Breast epithelium (tissue), 4 donors: Measurements from ENCODE around the gene ROCK2. TPM values are rescaled to one million over a fixed set of nuclear protein-coding genes. Genes with fewer than 3 reads are reported as not detected.

Source experiments
- DNase-seq, 2 donors: peaks; one replicate each; pipeline ENCODE4 v3.0.0-alpha.2; 2019; ENCODE audit warnings: low spot score in 2 of 2
- H3K27ac ChIP-seq, 2 donors: fragments of 200-600 bp; sonication (generic) in 1 of 2; one replicate each; pipeline ENCODE4 v1.5.1; 2016 to 2019; ENCODE audit warnings: mild to moderate bottlenecking in 1 of 2
- H3K27me3 ChIP-seq, 2 donors: fragments of 200-600 bp; sonication (generic) in 1 of 2; one replicate each; pipeline versions ENCODE4 v1.5.1 to v1.6.0; 2017 to 2019; ENCODE audit warnings: control low read depth in 1 of 2, mild to moderate bottlenecking in 1 of 2
- H3K36me3 ChIP-seq: fragments of 200-600 bp; one replicate; pipeline ENCODE4 v1.5.1; 2019
- H3K4me1 ChIP-seq, 2 donors: fragments of 200-600 bp; sonication (generic); one replicate each; pipeline ENCODE4 v1.5.1; 2016 to 2019; ENCODE audit warnings: control low read depth in 1 of 2
- H3K4me3 ChIP-seq, 3 donors: fragments of 200-600 bp; sonication (generic); 1 replicate in 2 of 3; 2 replicates in 1 of 3; pipeline ENCODE4 v1.5.1; 2016 to 2019; ENCODE audit warnings: mild to moderate bottlenecking in 3 of 3, moderate library complexity in 2 of 3
- H3K9me3 ChIP-seq, 2 donors: fragments of 200-600 bp; sonication (generic) in 1 of 2; one replicate each; pipeline ENCODE4 v1.5.1; 2016 to 2019; ENCODE audit warnings: control low read depth in 1 of 2
- POLR2A ChIP-seq: fragments of 450-650 bp; IDR thresholded peaks from one replicate; pipeline ENCODE4 v1.6.1; 2016; ENCODE audit warnings: antibody characterized with exemption, mild to moderate bottlenecking, moderate library complexity
- POLR2AphosphoS5 ChIP-seq, 3 donors: sonication (generic); formaldehyde crosslinking; IDR thresholded peaks; one replicate each; pipeline ENCODE4 v1.6.1; 2017; ENCODE audit warnings: antibody characterized with exemption in 3 of 3
- intact Hi-C: fragments of 100-400 bp; cut with DNase I; formaldehyde crosslinking; loops from one replicate; pipeline ENCODE4 v1.15.1; 2023; ENCODE audit warnings: low total_unique reads
- total RNA-seq, 3 donors: library from RNA; depleted of rRNA; stranded (reverse); fragments of >200 nt; gene quantifications; one replicate each; pipeline ENCODE4 v1.1.0, GENCODE V29; 2016
- TF ChIP-seq, protein P1 (sequence below), 3 donors: fragments of 450-650 bp; IDR thresholded peaks; one replicate each; pipeline ENCODE4 v1.5.1; 2016 to 2017; ENCODE audit warnings: antibody characterized with exemption in 3 of 3, mild to moderate bottlenecking in 3 of 3, moderate library complexity in 3 of 3

ROCK2 gene
- total RNA-seq, 3 donors from 2014 or later = 87.1 to 181 (median 103) TPM

DNA sequence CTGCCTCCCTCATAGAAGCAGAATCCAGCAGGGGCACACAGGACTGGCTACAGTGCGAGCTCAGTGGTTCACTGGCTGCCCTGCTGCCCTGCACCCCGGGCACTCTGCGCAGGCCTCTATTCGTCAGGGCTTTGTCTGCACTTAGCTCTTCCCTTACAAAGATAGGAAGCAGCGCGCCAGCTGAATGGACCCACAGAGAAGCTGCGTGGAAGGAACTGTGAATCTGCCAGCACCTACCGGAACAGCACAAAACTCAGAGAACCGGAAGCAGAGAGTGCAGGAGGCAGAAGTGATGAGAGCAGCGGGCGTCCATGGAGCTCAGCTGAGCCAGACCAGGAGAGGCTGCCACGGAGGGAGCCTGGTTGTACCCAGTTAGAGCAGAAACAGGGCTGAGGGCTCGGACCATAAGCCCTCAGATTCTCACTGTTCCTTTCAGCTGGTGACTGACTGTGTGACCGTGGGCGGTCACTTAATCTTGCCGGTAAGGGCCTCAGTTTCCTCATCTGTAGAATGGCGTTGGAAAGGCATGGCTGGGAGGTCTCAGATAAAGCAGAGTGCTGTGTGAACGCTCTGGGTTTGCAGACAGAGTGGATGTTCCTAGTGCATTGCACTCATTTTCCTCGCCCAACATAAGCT is 212.3 kb downstream of the ROCK2 start:
- Histone ChIP-seq H3K27ac (peak overlapping the region in 1 of 2 donors; percentile 46), H3K4me1 (peaks cover 4 to 8% of the 10 kb centered on the region in 2 donors), H3K36me3 (no peaks in the 10 kb centered on the region), H3K27me3 (no peaks in the 10 kb centered on the region), H3K9me3 (no peaks in the 10 kb centered on the region), H3K4me3 (peak overlapping the region in 2 of 3 donors; percentile 54 to 73)
- DNase-seq = no peak
- TF ChIP-seq, protein P1, sequence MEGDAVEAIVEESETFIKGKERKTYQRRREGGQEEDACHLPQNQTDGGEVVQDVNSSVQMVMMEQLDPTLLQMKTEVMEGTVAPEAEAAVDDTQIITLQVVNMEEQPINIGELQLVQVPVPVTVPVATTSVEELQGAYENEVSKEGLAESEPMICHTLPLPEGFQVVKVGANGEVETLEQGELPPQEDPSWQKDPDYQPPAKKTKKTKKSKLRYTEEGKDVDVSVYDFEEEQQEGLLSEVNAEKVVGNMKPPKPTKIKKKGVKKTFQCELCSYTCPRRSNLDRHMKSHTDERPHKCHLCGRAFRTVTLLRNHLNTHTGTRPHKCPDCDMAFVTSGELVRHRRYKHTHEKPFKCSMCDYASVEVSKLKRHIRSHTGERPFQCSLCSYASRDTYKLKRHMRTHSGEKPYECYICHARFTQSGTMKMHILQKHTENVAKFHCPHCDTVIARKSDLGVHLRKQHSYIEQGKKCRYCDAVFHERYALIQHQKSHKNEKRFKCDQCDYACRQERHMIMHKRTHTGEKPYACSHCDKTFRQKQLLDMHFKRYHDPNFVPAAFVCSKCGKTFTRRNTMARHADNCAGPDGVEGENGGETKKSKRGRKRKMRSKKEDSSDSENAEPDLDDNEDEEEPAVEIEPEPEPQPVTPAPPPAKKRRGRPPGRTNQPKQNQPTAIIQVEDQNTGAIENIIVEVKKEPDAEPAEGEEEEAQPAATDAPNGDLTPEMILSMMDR (IDR thresholded peaks at IDR 0.05) = no peak
- no peak for TF ChIP-seq POLR2A
- no peak for TF ChIP-seq POLR2AphosphoS5 (IDR thresholded peaks at IDR 0.05)
- intact Hi-C loops = loop anchor here (10.0 kb wide), 1 partner anchor 283 kb away; no protein-coding TSS in a partner anchor

DNA sequence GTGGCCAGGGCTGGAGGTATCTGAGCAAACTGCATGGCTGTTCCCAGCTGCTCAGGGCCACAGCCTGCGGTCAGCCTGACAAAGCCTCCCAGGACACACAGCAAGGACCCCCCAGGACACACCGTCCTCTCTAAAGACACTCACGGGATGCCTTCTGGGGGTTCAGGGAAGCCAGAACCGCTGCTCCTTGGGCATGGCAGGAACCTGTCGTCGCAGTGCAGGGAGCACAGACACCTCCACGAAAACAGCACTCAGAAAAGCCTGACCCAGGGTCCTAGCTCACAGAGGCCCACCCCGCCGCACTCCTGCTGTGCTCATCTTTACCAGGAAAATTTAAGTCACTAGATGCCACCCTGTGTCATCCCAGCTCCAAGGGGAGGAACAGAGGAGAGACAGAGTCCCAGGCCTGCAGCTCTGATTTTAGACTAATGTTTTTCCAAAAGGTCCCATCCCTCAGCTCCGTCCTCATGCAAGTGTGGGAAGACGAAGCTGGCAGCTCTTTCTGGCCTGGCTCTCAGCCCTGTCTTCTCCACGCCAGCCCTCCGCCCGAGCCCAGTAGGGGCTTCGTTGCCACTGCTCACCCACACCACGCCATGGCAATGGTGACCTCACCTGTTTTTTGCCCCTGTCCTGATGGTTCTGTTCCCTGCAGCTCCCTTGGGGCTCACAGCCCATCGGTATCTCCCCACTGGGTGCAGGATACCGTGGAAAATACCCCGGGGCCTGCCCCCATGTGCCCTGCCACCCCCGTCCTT is 213.1 kb downstream of the ROCK2 start:
- Histone ChIP-seq H3K4me1 (peaks cover 4 to 8% of the 10 kb centered on the region in 2 donors), H3K27me3 (no peaks in the 10 kb centered on the region), H3K27ac (no peak overlapping the region), H3K9me3 (no peaks in the 10 kb centered on the region), H3K36me3 (no peaks in the 10 kb centered on the region), H3K4me3 (no peak overlapping the region)
- no peak for DNase-seq
- intact Hi-C loops = loop anchor here (10.0 kb wide), 1 partner anchor 283 kb away; no protein-coding TSS in a partner anchor
- TF ChIP-seq POLR2AphosphoS5 (IDR thresholded peaks at IDR 0.05) (no peak), POLR2A (no peak)
- TF ChIP-seq, protein P1 (IDR thresholded peaks at IDR 0.05) = no peak

Other genes starting within 250 kb of the ROCK2 start
- gene SLC66A3, start 189.2 kb downstream of the ROCK2 start, total RNA-seq = 100 to 1,000 TPM in 1 of 3 donors, 10 to 100 TPM in 2; 47.6 to 111 (median 62.6) TPM
- gene E2F6, start 121.5 kb upstream of the ROCK2 start, total RNA-seq = 10 to 100 TPM; 21.1 to 25.0 (median 23.3) TPM
- gene GREB1, start 189.4 kb upstream of the ROCK2 start, total RNA-seq = 10 to 100 TPM in 2 of 3 donors, 1 to 10 TPM in 1; 5.4 to 83.6 (median 42.9) TPM